ENCODE results near the gene ARAP3. TPM values are rescaled to one million over a fixed set of nuclear protein-coding genes. Genes with fewer than 3 reads are reported as not detected.
A peak's percentile ranks its signal among the peaks of the same experiment; 100 is the strongest.

ARAP3 gene
- total RNA-seq, 1 donor from 2014 or later, result 3.3 TPM

GRCh38 chr5:141640698-141641097 lies 41.3 kb downstream of the ARAP3 start:
- ATAC-seq, result no peak

GRCh38 chr5:141640051-141640415 lies 42.0 kb downstream of the ARAP3 start:
- ATAC-seq, result no peak

- ATAC-seq, result no peak
Measured at GRCh38 chr5:141639357-141640050, 42.5 kb downstream of the ARAP3 start.

GRCh38 chr5:141638771-141639170 lies 43.3 kb downstream of the ARAP3 start:
- no peak for ATAC-seq

GRCh38 chr5:141637767-141638419 lies 44.1 kb downstream of the ARAP3 start:
- ATAC-seq, result peak; percentile 35

- ATAC-seq, result peak; percentile 42
Measured at GRCh38 chr5:141637123-141637766, 44.8 kb downstream of the ARAP3 start.

- peak; percentile 97 for ATAC-seq
Measured at GRCh38 chr5:141636413-141637122, 45.5 kb downstream of the ARAP3 start, which contains the start of the genes HDAC3 and RELL2. TSS of gene HDAC3 (minus strand) at chr5:141636849. CDS start at chr5:141636790, 59 bp downstream. TSS of gene RELL2 (plus strand) at chr5:141636997. CDS start at chr5:141638226, 1,229 bp downstream.

- no peak for ATAC-seq
Measured at GRCh38 chr5:141636106-141636412, 46.0 kb downstream of the ARAP3 start.

GRCh38 chr5:141635646-141636045 lies 46.4 kb downstream of the ARAP3 start:
- ATAC-seq, result no peak

- ATAC-seq, result no peak
Measured at GRCh38 chr5:141634720-141635119, 47.3 kb downstream of the ARAP3 start.

- ATAC-seq, result no peak
Measured at GRCh38 chr5:141633871-141634561, 48.0 kb downstream of the ARAP3 start.

- no peak for ATAC-seq
Measured at GRCh38 chr5:141632650-141633049, 49.4 kb downstream of the ARAP3 start.

- ATAC-seq, result no peak
Measured at GRCh38 chr5:141630570-141631140, 51.4 kb downstream of the ARAP3 start.

GRCh38 chr5:141628175-141628788 lies 53.7 kb downstream of the ARAP3 start:
- no peak for ATAC-seq

- no peak for ATAC-seq
Measured at GRCh38 chr5:141623611-141624010, 58.4 kb downstream of the ARAP3 start.

- ATAC-seq, result no peak
Measured at GRCh38 chr5:141623186-141623585, 58.8 kb downstream of the ARAP3 start.

- ATAC-seq, result peak; percentile 100
Measured at GRCh38 chr5:141618804-141619554, 63.1 kb downstream of the ARAP3 start, which contains the start of gene DIAPH1. TSS of gene DIAPH1 (minus strand) at chr5:141619000. CDS start at chr5:141618914, 86 bp downstream.

GRCh38 chr5:141618030-141618803 lies 63.8 kb downstream of the ARAP3 start:
- peak; percentile 47 for ATAC-seq

- no peak for ATAC-seq
Measured at GRCh38 chr5:141617682-141618029, 64.4 kb downstream of the ARAP3 start.

- ATAC-seq, result no peak
Measured at GRCh38 chr5:141617128-141617527, 64.9 kb downstream of the ARAP3 start.
